DND-41 (cell line): Measurements from ENCODE around the gene TCP10L.

Experiments
- EZH2 ChIP-seq: IDR thresholded peaks from 3 replicates; pipeline ENCODE4 v1.6.1; 2012; ENCODE audit warnings: borderline replicate concordance, low read depth, mild to moderate bottlenecking, moderate library complexity, low read length, inconsistent platforms; ENCODE audit not compliant: severe bottlenecking
- TF ChIP-seq, protein P1 (sequence below): IDR thresholded peaks from 2 replicates; pipeline ENCODE4 v1.5.1; 2012; ENCODE audit warnings: borderline replicate concordance, low read length, moderate library complexity, mild to moderate bottlenecking; ENCODE audit not compliant: poor library complexity, severe bottlenecking; ENCODE audit errors: extremely low read depth

GRCh38 chr21:32576011-32576410 is 9.3 kb downstream of the TCP10L start:
- TF ChIP-seq, protein P1, sequence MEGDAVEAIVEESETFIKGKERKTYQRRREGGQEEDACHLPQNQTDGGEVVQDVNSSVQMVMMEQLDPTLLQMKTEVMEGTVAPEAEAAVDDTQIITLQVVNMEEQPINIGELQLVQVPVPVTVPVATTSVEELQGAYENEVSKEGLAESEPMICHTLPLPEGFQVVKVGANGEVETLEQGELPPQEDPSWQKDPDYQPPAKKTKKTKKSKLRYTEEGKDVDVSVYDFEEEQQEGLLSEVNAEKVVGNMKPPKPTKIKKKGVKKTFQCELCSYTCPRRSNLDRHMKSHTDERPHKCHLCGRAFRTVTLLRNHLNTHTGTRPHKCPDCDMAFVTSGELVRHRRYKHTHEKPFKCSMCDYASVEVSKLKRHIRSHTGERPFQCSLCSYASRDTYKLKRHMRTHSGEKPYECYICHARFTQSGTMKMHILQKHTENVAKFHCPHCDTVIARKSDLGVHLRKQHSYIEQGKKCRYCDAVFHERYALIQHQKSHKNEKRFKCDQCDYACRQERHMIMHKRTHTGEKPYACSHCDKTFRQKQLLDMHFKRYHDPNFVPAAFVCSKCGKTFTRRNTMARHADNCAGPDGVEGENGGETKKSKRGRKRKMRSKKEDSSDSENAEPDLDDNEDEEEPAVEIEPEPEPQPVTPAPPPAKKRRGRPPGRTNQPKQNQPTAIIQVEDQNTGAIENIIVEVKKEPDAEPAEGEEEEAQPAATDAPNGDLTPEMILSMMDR, result no peak
- no peak for TF ChIP-seq EZH2
